ENCODE data around the gene BCORL1.

The BCORL1 gene

GRCh38 chrX:129982300-129983251, at the start of gene BCORL1:
BCORL1 (plus strand) TSS chrX:129982635; CDS start chrX:130005232, 22,597 bp downstream.
- H3K36me3 ChIP-seq (ENCODE audit: insufficient read depth): no peaks in the 10 kb centered on the region
- no peak within 1 kb of the TSS for H3K4me3 ChIP-seq (IDR thresholded peaks at IDR 0.05; ENCODE audit: insufficient read depth, low read depth, low read length)
- no peak within 1 kb of the TSS for H3K27ac ChIP-seq
- no peaks in the 10 kb centered on the region for H3K79me2 ChIP-seq (ENCODE audit: insufficient read depth, low read depth)
- H3K27me3 ChIP-seq (ENCODE audit: insufficient read depth, low read depth): 0 out of 2 replicates have a peak, but pooled peaks cover 4% of the 10 kb centered on the region
- TF ChIP-seq, protein P1, sequence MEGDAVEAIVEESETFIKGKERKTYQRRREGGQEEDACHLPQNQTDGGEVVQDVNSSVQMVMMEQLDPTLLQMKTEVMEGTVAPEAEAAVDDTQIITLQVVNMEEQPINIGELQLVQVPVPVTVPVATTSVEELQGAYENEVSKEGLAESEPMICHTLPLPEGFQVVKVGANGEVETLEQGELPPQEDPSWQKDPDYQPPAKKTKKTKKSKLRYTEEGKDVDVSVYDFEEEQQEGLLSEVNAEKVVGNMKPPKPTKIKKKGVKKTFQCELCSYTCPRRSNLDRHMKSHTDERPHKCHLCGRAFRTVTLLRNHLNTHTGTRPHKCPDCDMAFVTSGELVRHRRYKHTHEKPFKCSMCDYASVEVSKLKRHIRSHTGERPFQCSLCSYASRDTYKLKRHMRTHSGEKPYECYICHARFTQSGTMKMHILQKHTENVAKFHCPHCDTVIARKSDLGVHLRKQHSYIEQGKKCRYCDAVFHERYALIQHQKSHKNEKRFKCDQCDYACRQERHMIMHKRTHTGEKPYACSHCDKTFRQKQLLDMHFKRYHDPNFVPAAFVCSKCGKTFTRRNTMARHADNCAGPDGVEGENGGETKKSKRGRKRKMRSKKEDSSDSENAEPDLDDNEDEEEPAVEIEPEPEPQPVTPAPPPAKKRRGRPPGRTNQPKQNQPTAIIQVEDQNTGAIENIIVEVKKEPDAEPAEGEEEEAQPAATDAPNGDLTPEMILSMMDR (conservative IDR thresholded peaks at IDR 0.05; ENCODE audit: low read depth, low read length): no peak
- H4K20me1 ChIP-seq (ENCODE audit: insufficient read depth): no peaks in the 10 kb centered on the region
- 0 out of 2 replicates have a peak within 1 kb of the TSS, but pooled peaks have one; percentile 32 for H3K9ac ChIP-seq
- H2AFZ ChIP-seq (ENCODE audit: low read depth): peak within 1 kb of the TSS; percentile 47; the same call in 1 of the 2 replicates
- H3K4me2 ChIP-seq: peak within 1 kb of the TSS; percentile 60
- H3K4me1 ChIP-seq (ENCODE audit: low read depth, poor library complexity, severe bottlenecking): no peaks in the 10 kb centered on the region

GRCh38 chrX:129932821-129933321, 49.6 kb upstream of the BCORL1 start:
- Histone ChIP-seq H3K4me1 (ENCODE audit: low read depth, poor library complexity, severe bottlenecking) (no peaks in the 10 kb centered on the region), H3K27me3 (ENCODE audit: insufficient read depth, low read depth) (peaks cover 2% of the 10 kb centered on the region; the same call in 1 of the 2 replicates), H2AFZ (ENCODE audit: low read depth) (no peak overlapping the region), H3K79me2 (ENCODE audit: insufficient read depth, low read depth) (no peaks in the 10 kb centered on the region), H3K36me3 (ENCODE audit: insufficient read depth) (no peaks in the 10 kb centered on the region), H3K9ac (no peak overlapping the region), H4K20me1 (ENCODE audit: insufficient read depth) (no peaks in the 10 kb centered on the region), H3K4me2 (0 out of 2 replicates have a peak overlapping the region, but pooled peaks have one; percentile 25), H3K27ac (no peak overlapping the region), H3K4me3 (IDR thresholded peaks at IDR 0.05; ENCODE audit: insufficient read depth, low read depth, low read length) (no peak overlapping the region)
- TF ChIP-seq, protein P1 (conservative IDR thresholded peaks at IDR 0.05; ENCODE audit: low read depth, low read length): no peak

DNA sequence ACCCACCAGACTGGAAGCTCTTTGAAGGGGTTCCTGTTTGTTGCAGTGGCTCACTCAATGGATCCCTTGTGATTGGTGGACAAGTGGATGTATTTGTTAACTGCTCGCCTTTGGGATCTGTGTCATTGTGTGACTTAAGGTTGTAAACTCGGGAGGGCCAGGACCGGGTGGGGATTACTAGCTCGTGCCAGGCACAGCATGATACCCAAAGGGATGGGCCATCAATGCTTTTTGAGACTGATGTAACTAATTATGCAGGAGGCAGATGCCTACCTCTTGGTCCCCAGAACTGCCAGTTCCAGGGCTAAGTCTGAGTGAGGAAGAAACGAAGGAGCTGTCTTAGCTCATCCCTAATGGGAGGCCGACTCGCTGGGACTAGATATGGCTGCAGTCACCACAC, 48.7 kb upstream of the BCORL1 start:
- H3K4me2 ChIP-seq: no peak overlapping the region
- no peaks in the 10 kb centered on the region for H3K79me2 ChIP-seq (ENCODE audit: insufficient read depth, low read depth)
- H3K27me3 ChIP-seq (ENCODE audit: insufficient read depth, low read depth): peaks cover 2% of the 10 kb centered on the region; the same call in 1 of the 2 replicates
- no peak overlapping the region for H2AFZ ChIP-seq (ENCODE audit: low read depth)
- no peak overlapping the region for H3K27ac ChIP-seq
- TF ChIP-seq, protein P1 (conservative IDR thresholded peaks at IDR 0.05; ENCODE audit: low read depth, low read length): no peak
- no peaks in the 10 kb centered on the region for H3K36me3 ChIP-seq (ENCODE audit: insufficient read depth)
- H3K9ac ChIP-seq: no peak overlapping the region
- H3K4me3 ChIP-seq (IDR thresholded peaks at IDR 0.05; ENCODE audit: insufficient read depth, low read depth, low read length): no peak overlapping the region
- H4K20me1 ChIP-seq (ENCODE audit: insufficient read depth): no peaks in the 10 kb centered on the region
- no peaks in the 10 kb centered on the region for H3K4me1 ChIP-seq (ENCODE audit: low read depth, poor library complexity, severe bottlenecking)

GRCh38 chrX:129934461-129934860, 48.0 kb upstream of the BCORL1 start:
- no peak overlapping the region for H2AFZ ChIP-seq (ENCODE audit: low read depth)
- TF ChIP-seq, protein P1 (conservative IDR thresholded peaks at IDR 0.05; ENCODE audit: low read depth, low read length): no peak
- no peak overlapping the region for H3K4me2 ChIP-seq
- no peaks in the 10 kb centered on the region for H3K4me1 ChIP-seq (ENCODE audit: low read depth, poor library complexity, severe bottlenecking)
- no peaks in the 10 kb centered on the region for H3K79me2 ChIP-seq (ENCODE audit: insufficient read depth, low read depth)
- H4K20me1 ChIP-seq (ENCODE audit: insufficient read depth): no peaks in the 10 kb centered on the region
- no peaks in the 10 kb centered on the region for H3K36me3 ChIP-seq (ENCODE audit: insufficient read depth)
- no peak overlapping the region for H3K4me3 ChIP-seq (IDR thresholded peaks at IDR 0.05; ENCODE audit: insufficient read depth, low read depth, low read length)
- peaks cover 2% of the 10 kb centered on the region; the same call in 1 of the 2 replicates for H3K27me3 ChIP-seq (ENCODE audit: insufficient read depth, low read depth)
- H3K9ac ChIP-seq: no peak overlapping the region
- no peak overlapping the region for H3K27ac ChIP-seq
